ENCODE measurements around the gene MTMR3. TPM values are rescaled to one million over a fixed set of nuclear protein-coding genes. Genes with fewer than 3 reads are reported as not detected.
A peak's percentile ranks its signal among the peaks of the same experiment; 100 is the strongest.

MTMR3 gene
- total RNA-seq, 1 experiment from 2014 or later = 12.1 TPM

GRCh38 chr22:29877620-29878019, 5.4 kb upstream of the MTMR3 start:
- Histone ChIP-seq H3K9ac (ENCODE audit: low read length) (no peak overlapping the region), H3K27ac (ENCODE audit: low read length) (no peak overlapping the region), H3K4me3 (ENCODE audit: low read length) (no peak overlapping the region), H4K20me1 (ENCODE audit: low read length) (no peaks in the 10 kb centered on the region), H3K27me3 (ENCODE audit: low read length) (no peaks in the 10 kb centered on the region), H3F3A (ENCODE audit: low read length, unreplicated experiment) (no peaks in the 10 kb centered on the region), H2AFZ (ENCODE audit: low read length) (no peak overlapping the region), H3K4me1 (ENCODE audit: insufficient read depth, low read length) (no peaks in the 10 kb centered on the region), H3K9me3 (ENCODE audit: low read length) (no peaks in the 10 kb centered on the region), H3K36me3 (ENCODE audit: low read depth, low read length) (no peaks in the 10 kb centered on the region), H3K4me2 (ENCODE audit: low read length) (no peak overlapping the region), H3K79me2 (ENCODE audit: low read length) (no peaks in the 10 kb centered on the region), H3K9me2 (replicated peaks; ENCODE audit: low read length) (no peaks in the 10 kb centered on the region)
- no peak for DNase-seq
- BruUV-seq (replicated peaks) = no TSS peak
- ATAC-seq = no peak
- intact Hi-C loops (cut with micrococcal nuclease) = no loop called here
- TF ChIP-seq CTCF (conservative IDR thresholded peaks at IDR 0.05; ENCODE audit: low read depth, low read length) = no peak
- TF ChIP-seq EZH2phosphoT487 (IDR thresholded peaks at IDR 0.05; ENCODE audit: borderline replicate concordance, low read length) = no peak
- no peak for TF ChIP-seq EZH2 (IDR thresholded peaks at IDR 0.05; ENCODE audit: low read length, unreplicated experiment)
- ChIA-PET CTCF (no interaction called here), POLR2A (ENCODE audit: unreplicated experiment) (no interaction called here)

- no peaks in the 10 kb centered on the region for H3K36me3 ChIP-seq (ENCODE audit: low read depth, low read length)
- TF ChIP-seq EZH2 (IDR thresholded peaks at IDR 0.05; ENCODE audit: low read length, unreplicated experiment) = no peak
- no peak for TF ChIP-seq EZH2phosphoT487 (IDR thresholded peaks at IDR 0.05; ENCODE audit: borderline replicate concordance, low read length)
- no peak for TF ChIP-seq CTCF (conservative IDR thresholded peaks at IDR 0.05; ENCODE audit: low read depth, low read length)
- H3K27ac ChIP-seq (ENCODE audit: low read length) = no peak overlapping the region
- POLR2A ChIA-PET (ENCODE audit: unreplicated experiment) = no interaction called here
- H3K9me3 ChIP-seq (ENCODE audit: low read length) = no peaks in the 10 kb centered on the region
- intact Hi-C loops (cut with micrococcal nuclease) = loop anchor here (10.0 kb wide), 1 partner anchor 125 kb away; no protein-coding TSS in a partner anchor
- H3K79me2 ChIP-seq (ENCODE audit: low read length) = peaks cover 17% of the 10 kb centered on the region
- H3K9me2 ChIP-seq (replicated peaks; ENCODE audit: low read length) = no peaks in the 10 kb centered on the region
- no peaks in the 10 kb centered on the region for H4K20me1 ChIP-seq (ENCODE audit: low read length)
- BruUV-seq (replicated peaks) = no TSS peak
- DNase-seq = peak; percentile 3
- no peaks in the 10 kb centered on the region for H3F3A ChIP-seq (ENCODE audit: low read length, unreplicated experiment)
- no peak overlapping the region for H3K4me3 ChIP-seq (ENCODE audit: low read length)
- H3K4me1 ChIP-seq (ENCODE audit: insufficient read depth, low read length) = peaks cover 3% of the 10 kb centered on the region; the same call in 1 of the 2 replicates
- CTCF ChIA-PET = no interaction called here
- H2AFZ ChIP-seq (ENCODE audit: low read length) = no peak overlapping the region
- no peak overlapping the region for H3K9ac ChIP-seq (ENCODE audit: low read length)
- H3K27me3 ChIP-seq (ENCODE audit: low read length) = no peaks in the 10 kb centered on the region
- H3K4me2 ChIP-seq (ENCODE audit: low read length) = no peak overlapping the region
- ATAC-seq = no peak
Observed at GRCh38 chr22:29879753-29880152, 3.2 kb upstream of the MTMR3 start.

GRCh38 chr22:29882716-29883044, 294 bp upstream of the MTMR3 start:
- Histone ChIP-seq H3K9me3 (ENCODE audit: low read length) (no peaks in the 10 kb centered on the region), H2AFZ (ENCODE audit: low read length) (no peak overlapping the region), H3K4me1 (ENCODE audit: insufficient read depth, low read length) (peaks cover 10% of the 10 kb centered on the region; the same call in 1 of the 2 replicates), H3K27me3 (ENCODE audit: low read length) (no peaks in the 10 kb centered on the region), H3K4me3 (ENCODE audit: low read length) (no peak overlapping the region; the same call in 1 of the 2 replicates), H3K4me2 (ENCODE audit: low read length) (peak overlapping the region; percentile 55; the same call in 1 of the 2 replicates), H3K9ac (ENCODE audit: low read length) (no peak overlapping the region; the same call in 1 of the 2 replicates), H3K27ac (ENCODE audit: low read length) (no peak overlapping the region), H4K20me1 (ENCODE audit: low read length) (peaks cover 20% of the 10 kb centered on the region), H3K36me3 (ENCODE audit: low read depth, low read length) (no peaks in the 10 kb centered on the region), H3F3A (ENCODE audit: low read length, unreplicated experiment) (no peaks in the 10 kb centered on the region), H3K9me2 (replicated peaks; ENCODE audit: low read length) (no peaks in the 10 kb centered on the region), H3K79me2 (ENCODE audit: low read length) (peaks cover 46% of the 10 kb centered on the region)
- BruUV-seq (replicated peaks) = no TSS peak
- DNase-seq = no peak
- CTCF ChIA-PET = interaction anchor here (1.6 kb wide), 1 partner anchor 123 kb away, joined by 9 read pairs; no protein-coding TSS in a partner anchor
- TF ChIP-seq EZH2 (IDR thresholded peaks at IDR 0.05; ENCODE audit: low read length, unreplicated experiment) (no peak), CTCF (conservative IDR thresholded peaks at IDR 0.05; ENCODE audit: low read depth, low read length) (no peak), EZH2phosphoT487 (IDR thresholded peaks at IDR 0.05; ENCODE audit: borderline replicate concordance, low read length) (no peak)
- POLR2A ChIA-PET (ENCODE audit: unreplicated experiment) = interaction anchor here (0.6 to 0.7 kb wide), 2 partner anchors 39 to 41 kb away, joined by 3 to 13 read pairs; no protein-coding TSS in a partner anchor
- ATAC-seq = peak; percentile 83
- intact Hi-C loops (cut with micrococcal nuclease) = loop anchor here (2.0 to 10.0 kb wide), 2 partner anchors 40 to 122 kb away; no protein-coding TSS in a partner anchor

Measured in PC-3 (cell line).